Panc1 (cell line): ENCODE results near the gene ZNF716. TPM values are rescaled to one million over a fixed set of nuclear protein-coding genes. Genes with fewer than 3 reads are reported as not detected.

Source experiments
- ATAC-seq: fragments of 200-7000 bp; cut with Tn5 transposase; 2 replicates; pipeline ENCODE4 v1.9.1; 2020; ENCODE audit warnings: mild to moderate bottlenecking, moderate library complexity
- BruUV-seq: library from RNA; stranded (reverse); fragments of 400-500 nt; replicated peaks from 2 replicates; lab custom pipeline; 2021; lab: Mats Ljungman, UMichigan
- CTCF ChIA-PET: fragments of 300-600 bp; sonication (Branson Sonifier 250); formaldehyde crosslinking; loops from one replicate; lab custom pipeline; 2022; ENCODE audit warnings: antibody characterized with exemption; lab: Charles Lee
- POLR2A ChIA-PET: fragments of 300-600 bp; sonication (Branson Sonifier 250); formaldehyde crosslinking; loops from one replicate; lab custom pipeline; 2022; ENCODE audit warnings: antibody characterized with exemption; lab: Charles Lee
- DNase-seq: peaks from one replicate; pipeline ENCODE4 v3.0.0-alpha.2; 2010; ENCODE audit warnings: low read depth, low spot score
- H3K27ac ChIP-seq: 2 replicates; pipeline ENCODE4 v1.5.1; 2011; ENCODE audit warnings: mild to moderate bottlenecking, low read length, inconsistent platforms
- H3K27me3 ChIP-seq: fragments of 200-500 bp; sonication (Bioruptor generic); 2 replicates; pipeline ENCODE4 v1.6.0; 2014; ENCODE audit warnings: low read length, inconsistent platforms; ENCODE audit not compliant: control insufficient read depth, insufficient read depth
- H3K36me3 ChIP-seq: fragments of 200-500 bp; sonication (Bioruptor generic); 2 replicates; pipeline ENCODE4 v1.5.1; 2014; ENCODE audit warnings: inconsistent platforms, mild to moderate bottlenecking, low read length, moderate library complexity; ENCODE audit not compliant: control insufficient read depth, insufficient read depth
- H3K4me1 ChIP-seq: 2 replicates; pipeline ENCODE4 v1.5.1; 2011; ENCODE audit warnings: inconsistent platforms, mild to moderate bottlenecking, low read length, moderate library complexity; ENCODE audit not compliant: control insufficient read depth, insufficient read depth
- H3K4me3 ChIP-seq, 2 experiments: 2 replicates each; pipeline ENCODE4 v1.5.1; 2011 to 2012; ENCODE audit warnings: low read depth in 2 of 2, low read length in 2 of 2, mild to moderate bottlenecking in 2 of 2, inconsistent platforms in 1 of 2, moderate library complexity in 1 of 2
- H3K9me3 ChIP-seq: fragments of 200-500 bp; sonication (Bioruptor generic); 2 replicates; pipeline ENCODE4 v1.5.1; 2014; ENCODE audit warnings: low read depth, mild to moderate bottlenecking, inconsistent platforms, low read length, moderate library complexity; ENCODE audit not compliant: control insufficient read depth, insufficient read depth
- POLR2AphosphoS5 ChIP-seq: IDR thresholded peaks from 2 replicates; pipeline ENCODE4 v1.6.1; 2012; ENCODE audit warnings: mild to moderate bottlenecking, low read depth, low read length, moderate library complexity
- REST ChIP-seq, 2 experiments: IDR thresholded peaks; 2 replicates each; pipeline ENCODE4 v1.6.1; 2011 to 2012; ENCODE audit warnings: low read depth in 2 of 2, control low read depth in 1 of 2, low read length in 1 of 2, mild to moderate bottlenecking in 1 of 2, moderate library complexity in 1 of 2; ENCODE audit not compliant: insufficient read depth in 1 of 2
- SIN3A ChIP-seq: IDR thresholded peaks from 2 replicates; pipeline ENCODE4 v1.6.1; 2012; ENCODE audit warnings: low read depth, mild to moderate bottlenecking, low read length, moderate library complexity, borderline replicate concordance; ENCODE audit not compliant: insufficient read depth
- TCF7L2 ChIP-seq: IDR thresholded peaks from 2 replicates; pipeline ENCODE4 v1.6.1; 2011; ENCODE audit warnings: mild to moderate bottlenecking, low read depth, low read length, inconsistent platforms
- in situ Hi-C: cut with HindIII; loops from 2 replicates; pipeline ENCODE4 v1.10.0; 2016; ENCODE audit warnings: low sequenced_read_pairs, low pct_unique_long_range_greater_than_20kb
- intact Hi-C: fragments of 100-400 bp; cut with micrococcal nuclease; formaldehyde crosslinking; loops from one replicate; pipeline ENCODE4 v1.10.0; 2022; ENCODE audit not compliant: unreplicated experiment
- total RNA-seq: library from RNA; stranded (reverse); gene quantifications from one replicate; pipeline ENCODE4 v1.2.1, GENCODE V29; 2021; ENCODE audit not compliant: unreplicated experiment
- TF ChIP-seq, protein P1 (sequence below): fragments of 450-650 bp; IDR thresholded peaks from 2 replicates; pipeline ENCODE4 v1.5.1; 2017; ENCODE audit warnings: mild to moderate bottlenecking

ZNF716 gene
- total RNA-seq, 1 experiment from 2014 or later, result 0.36 TPM

DNA sequence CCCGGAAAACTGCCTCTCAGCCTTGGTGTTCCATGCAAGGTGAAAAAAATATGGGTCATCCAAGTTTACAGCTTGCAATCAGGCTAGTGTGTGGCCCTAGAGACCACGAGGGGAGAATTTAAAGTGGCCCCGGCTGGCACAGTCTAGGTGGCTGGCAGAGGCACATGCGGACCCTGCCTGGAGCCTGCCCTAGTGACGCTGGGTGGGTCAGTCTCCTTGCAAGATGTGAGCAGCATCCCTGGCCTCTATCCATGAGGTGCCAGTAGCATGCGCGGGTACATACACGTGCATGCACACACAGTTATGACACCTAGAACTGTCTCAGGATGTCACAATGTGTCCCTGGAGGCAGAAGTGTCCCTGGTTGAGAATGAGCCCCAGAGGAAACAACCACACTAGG, 22.4 kb upstream of the ZNF716 start:
- ATAC-seq (no peak), DNase-seq (no peak)
- no peak overlapping the region for H3K4me3 ChIP-seq
- no peaks in the 10 kb centered on the region for H3K27me3 ChIP-seq
- BruUV-seq, result no TSS peak
- in situ Hi-C loops, result no loop called here
- intact Hi-C loops, result no loop called here
- H3K4me1 ChIP-seq, result no peaks in the 10 kb centered on the region
- no peak overlapping the region for H3K27ac ChIP-seq
- no peaks in the 10 kb centered on the region; the same call in 1 of the 2 replicates for H3K9me3 ChIP-seq
- TF ChIP-seq POLR2AphosphoS5, result no peak
- TF ChIP-seq TCF7L2, result no peak
- TF ChIP-seq, protein P1, sequence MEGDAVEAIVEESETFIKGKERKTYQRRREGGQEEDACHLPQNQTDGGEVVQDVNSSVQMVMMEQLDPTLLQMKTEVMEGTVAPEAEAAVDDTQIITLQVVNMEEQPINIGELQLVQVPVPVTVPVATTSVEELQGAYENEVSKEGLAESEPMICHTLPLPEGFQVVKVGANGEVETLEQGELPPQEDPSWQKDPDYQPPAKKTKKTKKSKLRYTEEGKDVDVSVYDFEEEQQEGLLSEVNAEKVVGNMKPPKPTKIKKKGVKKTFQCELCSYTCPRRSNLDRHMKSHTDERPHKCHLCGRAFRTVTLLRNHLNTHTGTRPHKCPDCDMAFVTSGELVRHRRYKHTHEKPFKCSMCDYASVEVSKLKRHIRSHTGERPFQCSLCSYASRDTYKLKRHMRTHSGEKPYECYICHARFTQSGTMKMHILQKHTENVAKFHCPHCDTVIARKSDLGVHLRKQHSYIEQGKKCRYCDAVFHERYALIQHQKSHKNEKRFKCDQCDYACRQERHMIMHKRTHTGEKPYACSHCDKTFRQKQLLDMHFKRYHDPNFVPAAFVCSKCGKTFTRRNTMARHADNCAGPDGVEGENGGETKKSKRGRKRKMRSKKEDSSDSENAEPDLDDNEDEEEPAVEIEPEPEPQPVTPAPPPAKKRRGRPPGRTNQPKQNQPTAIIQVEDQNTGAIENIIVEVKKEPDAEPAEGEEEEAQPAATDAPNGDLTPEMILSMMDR, result no peak
- no peak for TF ChIP-seq REST (IDR thresholded peaks at IDR 0.05; ENCODE audit: insufficient read depth in 1 of 2, low read depth in 2 of 2, low read length in 1 of 2)
- TF ChIP-seq SIN3A, result no peak
- H3K36me3 ChIP-seq, result no peaks in the 10 kb centered on the region
- CTCF ChIA-PET, result no interaction called here
- POLR2A ChIA-PET, result no interaction called here

GRCh38 chr7:57432583-57432982, 17.4 kb upstream of the ZNF716 start:
- CTCF ChIA-PET, result no interaction called here
- DNase-seq, result no peak
- no peak for TF ChIP-seq TCF7L2
- TF ChIP-seq POLR2AphosphoS5, result no peak
- no peak for TF ChIP-seq SIN3A
- TF ChIP-seq, protein P1, result no peak
- no peak for TF ChIP-seq REST (IDR thresholded peaks at IDR 0.05; ENCODE audit: insufficient read depth in 1 of 2, low read depth in 2 of 2, low read length in 1 of 2)
- H3K27ac ChIP-seq, result no peak overlapping the region
- H3K4me3 ChIP-seq, result no peak overlapping the region
- no peak for ATAC-seq
- in situ Hi-C loops (no loop called here), intact Hi-C loops (no loop called here)
- no peaks in the 10 kb centered on the region for H3K27me3 ChIP-seq
- no peaks in the 10 kb centered on the region for H3K4me1 ChIP-seq
- no peaks in the 10 kb centered on the region for H3K36me3 ChIP-seq
- POLR2A ChIA-PET, result no interaction called here
- no peaks in the 10 kb centered on the region; the same call in 1 of the 2 replicates for H3K9me3 ChIP-seq
- no TSS peak for BruUV-seq
